ENCODE measurements around the gene MRPL44. TPM values are rescaled to one million over a fixed set of nuclear protein-coding genes. Genes with fewer than 3 reads are reported as not detected.

Gene MRPL44
- total RNA-seq, 1 donor from 2014 or later: 49.9 TPM

DNA sequence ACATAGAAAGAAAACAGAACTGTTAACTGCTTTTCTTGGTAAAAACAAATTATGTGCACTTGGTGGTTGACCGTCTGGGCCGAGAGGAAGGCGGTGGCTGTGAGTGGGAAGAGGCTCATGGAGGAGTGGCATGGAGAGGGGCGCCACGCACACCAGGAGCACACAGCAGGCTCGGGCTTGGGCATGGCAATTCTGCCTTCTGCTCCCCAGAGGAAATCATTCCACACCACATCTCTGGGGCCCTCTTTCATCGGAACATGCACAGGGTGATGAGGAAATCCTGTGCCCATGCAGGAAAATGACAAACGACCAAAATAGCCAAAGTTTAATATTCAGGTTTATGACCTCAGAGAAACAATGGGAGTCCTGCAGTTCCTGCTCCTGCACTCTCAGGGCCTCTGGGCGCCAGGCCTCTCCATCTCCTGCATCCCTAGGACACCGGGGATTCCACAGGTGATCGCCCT, 38.6 kb upstream of the MRPL44 start:
- TF ChIP-seq, protein P1, sequence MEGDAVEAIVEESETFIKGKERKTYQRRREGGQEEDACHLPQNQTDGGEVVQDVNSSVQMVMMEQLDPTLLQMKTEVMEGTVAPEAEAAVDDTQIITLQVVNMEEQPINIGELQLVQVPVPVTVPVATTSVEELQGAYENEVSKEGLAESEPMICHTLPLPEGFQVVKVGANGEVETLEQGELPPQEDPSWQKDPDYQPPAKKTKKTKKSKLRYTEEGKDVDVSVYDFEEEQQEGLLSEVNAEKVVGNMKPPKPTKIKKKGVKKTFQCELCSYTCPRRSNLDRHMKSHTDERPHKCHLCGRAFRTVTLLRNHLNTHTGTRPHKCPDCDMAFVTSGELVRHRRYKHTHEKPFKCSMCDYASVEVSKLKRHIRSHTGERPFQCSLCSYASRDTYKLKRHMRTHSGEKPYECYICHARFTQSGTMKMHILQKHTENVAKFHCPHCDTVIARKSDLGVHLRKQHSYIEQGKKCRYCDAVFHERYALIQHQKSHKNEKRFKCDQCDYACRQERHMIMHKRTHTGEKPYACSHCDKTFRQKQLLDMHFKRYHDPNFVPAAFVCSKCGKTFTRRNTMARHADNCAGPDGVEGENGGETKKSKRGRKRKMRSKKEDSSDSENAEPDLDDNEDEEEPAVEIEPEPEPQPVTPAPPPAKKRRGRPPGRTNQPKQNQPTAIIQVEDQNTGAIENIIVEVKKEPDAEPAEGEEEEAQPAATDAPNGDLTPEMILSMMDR (conservative IDR thresholded peaks at IDR 0.05; ENCODE audit: low read depth, low read length): no peak
- DNase-seq (ENCODE audit: low read depth): no peak
- no peak overlapping the region for H3K4me3 ChIP-seq (ENCODE audit: low read depth, low read length)

DNA sequence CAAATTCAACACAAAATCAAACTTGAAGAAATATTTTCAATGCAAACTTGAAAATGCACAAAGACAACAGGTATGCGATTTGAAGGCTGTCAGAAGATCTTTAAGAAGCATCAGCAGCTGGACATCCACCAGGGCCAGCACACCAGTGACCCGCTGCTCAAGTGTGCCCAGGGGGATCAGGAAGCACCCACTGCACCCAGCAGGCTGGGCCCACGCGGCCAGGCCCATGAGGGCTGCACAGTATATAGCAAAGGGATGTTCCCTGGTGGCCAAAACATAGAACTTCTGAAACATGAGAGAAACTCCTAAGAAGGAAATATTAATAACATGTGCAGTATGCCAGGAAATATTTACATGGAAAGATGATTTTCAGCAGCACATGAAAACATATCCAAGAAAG, 37.2 kb upstream of the MRPL44 start:
- TF ChIP-seq, protein P1 (conservative IDR thresholded peaks at IDR 0.05; ENCODE audit: low read depth, low read length): peak; percentile 8
- no peak overlapping the region for H3K4me3 ChIP-seq (ENCODE audit: low read depth, low read length)
- no peak for DNase-seq (ENCODE audit: low read depth)

DNA sequence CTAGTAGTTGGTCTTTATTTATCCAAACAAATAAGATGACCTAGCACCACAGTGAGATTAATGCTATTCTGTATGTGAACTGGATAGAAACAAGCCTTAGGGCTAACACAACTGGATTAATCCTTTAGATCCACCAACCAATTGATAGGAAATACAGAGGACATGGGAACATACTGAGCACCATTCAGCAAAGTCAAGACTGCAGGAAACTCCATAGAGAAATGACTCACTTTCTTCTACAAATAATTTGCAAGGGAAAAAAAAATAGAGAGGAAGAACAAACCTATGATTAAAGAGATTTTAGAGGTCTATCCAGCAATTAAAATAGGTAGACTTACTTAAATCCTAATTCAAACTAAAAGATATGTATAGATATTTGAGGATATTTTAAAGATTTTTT, 36.1 kb upstream of the MRPL44 start:
- no peak for DNase-seq (ENCODE audit: low read depth)
- TF ChIP-seq, protein P1 (conservative IDR thresholded peaks at IDR 0.05; ENCODE audit: low read depth, low read length): no peak
- no peak overlapping the region for H3K4me3 ChIP-seq (ENCODE audit: low read depth, low read length)

DNA sequence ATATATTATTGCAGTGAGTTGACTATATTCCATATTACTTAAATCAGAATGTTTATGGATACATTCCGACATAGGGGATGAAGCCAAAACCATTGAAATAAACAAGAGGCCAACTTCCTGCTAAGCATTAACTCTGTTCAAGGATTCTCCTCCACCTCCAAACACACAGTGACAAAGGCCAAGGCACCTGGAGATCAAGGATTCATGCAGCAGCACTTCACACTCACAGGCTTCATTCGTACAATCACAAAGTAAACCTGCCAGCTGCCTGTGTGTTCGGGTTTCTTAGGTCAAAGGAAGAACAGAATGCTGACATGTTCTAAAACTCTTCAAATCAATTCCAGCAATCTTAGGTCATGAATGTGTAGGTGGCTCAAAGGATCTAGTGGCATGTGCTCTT, 35.0 kb upstream of the MRPL44 start:
- no peak overlapping the region for H3K4me3 ChIP-seq (ENCODE audit: low read depth, low read length)
- TF ChIP-seq, protein P1 (conservative IDR thresholded peaks at IDR 0.05; ENCODE audit: low read depth, low read length): no peak
- no peak for DNase-seq (ENCODE audit: low read depth)

DNA sequence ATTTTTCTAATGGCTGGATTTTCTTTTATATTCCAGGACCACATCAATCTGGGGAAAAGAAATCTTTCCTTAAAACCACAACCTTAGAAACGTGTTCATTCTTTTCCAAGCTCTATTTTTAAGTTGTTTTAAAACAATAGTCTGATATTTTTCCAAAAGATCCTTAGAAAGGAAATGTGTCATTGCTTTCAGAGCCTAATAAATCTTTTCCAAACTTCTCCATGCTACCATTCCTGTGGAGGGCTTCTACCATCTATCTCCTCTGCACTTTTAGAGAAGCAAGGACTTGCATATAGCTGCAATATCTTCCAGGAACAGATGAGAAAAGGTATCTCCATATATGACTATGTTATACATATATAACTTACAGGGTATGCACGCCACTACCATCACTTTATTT, 33.3 kb upstream of the MRPL44 start:
- no peak for DNase-seq (ENCODE audit: low read depth)
- TF ChIP-seq, protein P1 (conservative IDR thresholded peaks at IDR 0.05; ENCODE audit: low read depth, low read length): no peak
- H3K4me3 ChIP-seq (ENCODE audit: low read depth, low read length): no peak overlapping the region

DNA sequence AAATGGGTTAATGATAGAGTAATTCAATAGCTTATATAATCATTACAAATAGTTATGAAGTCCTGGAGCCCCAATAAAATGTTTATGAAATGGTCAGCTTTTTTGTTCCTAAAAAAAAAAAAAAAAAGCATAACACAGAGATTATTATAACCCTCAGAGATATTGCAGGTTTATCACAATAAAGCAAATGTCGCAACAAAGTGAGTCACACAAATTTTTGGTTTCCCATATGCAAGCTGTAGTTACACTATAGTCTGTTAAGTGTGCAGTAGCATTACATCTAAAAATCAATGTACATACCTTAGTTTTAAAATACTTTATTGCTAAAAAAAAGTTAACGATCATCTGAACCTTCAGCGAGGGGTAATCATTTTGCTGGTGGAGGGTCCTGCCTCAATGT, 32.2 kb upstream of the MRPL44 start:
- TF ChIP-seq, protein P1 (conservative IDR thresholded peaks at IDR 0.05; ENCODE audit: low read depth, low read length): no peak
- no peak overlapping the region for H3K4me3 ChIP-seq (ENCODE audit: low read depth, low read length)
- DNase-seq (ENCODE audit: low read depth): no peak

DNA sequence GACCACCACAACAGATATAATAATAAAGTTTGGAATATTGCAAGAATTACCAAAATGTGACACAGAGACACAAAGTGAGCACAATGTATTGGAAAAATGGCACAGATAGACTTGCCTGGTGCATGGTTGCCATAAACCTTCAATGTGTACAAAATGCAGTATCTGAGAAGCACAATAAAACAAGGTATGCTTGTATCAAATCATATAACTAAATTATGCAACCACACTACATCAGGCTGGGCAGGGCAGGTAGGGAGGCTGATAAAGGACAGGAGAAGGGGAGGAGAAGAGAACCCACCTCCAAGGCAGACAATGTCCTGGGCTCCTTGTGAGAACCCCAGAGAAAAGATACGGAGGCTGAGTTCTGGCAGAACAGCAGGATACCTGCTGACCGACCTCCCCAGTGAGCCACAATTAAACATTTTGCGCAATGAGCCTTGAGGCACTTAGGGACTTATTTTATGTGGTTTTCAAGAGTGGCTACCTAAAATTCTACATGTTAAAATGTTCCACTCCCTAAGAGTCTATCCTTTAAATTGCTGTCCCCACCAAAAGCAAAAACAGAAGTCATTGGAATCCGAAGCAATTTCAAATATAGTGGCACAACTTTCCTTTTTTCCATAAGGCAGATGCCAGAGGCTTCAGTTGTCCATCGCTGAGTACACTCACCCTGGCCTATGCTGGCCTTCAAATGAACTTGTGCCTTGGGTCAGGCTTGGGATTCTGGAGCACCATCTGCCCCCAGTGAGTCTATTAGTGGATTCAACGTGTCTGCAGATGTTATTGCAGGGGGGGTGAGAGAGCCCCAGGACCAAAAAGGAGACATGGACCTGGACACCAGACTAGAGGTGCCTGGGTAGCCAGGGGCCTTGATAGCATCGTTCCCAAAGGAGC, 28.9 kb upstream of the MRPL44 start:
- no peak for DNase-seq (ENCODE audit: low read depth)
- TF ChIP-seq, protein P1 (conservative IDR thresholded peaks at IDR 0.05; ENCODE audit: low read depth, low read length): no peak
- H3K4me3 ChIP-seq (ENCODE audit: low read depth, low read length): no peak overlapping the region

Data from epithelial cell of proximal tubule (primary cell).